NCI-H2107 (cell line): Measurements from ENCODE around the gene DMBX1.

Experiments
- DNase-seq: peaks from one replicate; lab custom pipeline; 2025; lab: John Stamatoyannopoulos, UW

Gene DMBX1

GRCh38 chr1:46483589-46483988 is 6.0 kb upstream of the DMBX1 start:
- no peak for DNase-seq

DNA sequence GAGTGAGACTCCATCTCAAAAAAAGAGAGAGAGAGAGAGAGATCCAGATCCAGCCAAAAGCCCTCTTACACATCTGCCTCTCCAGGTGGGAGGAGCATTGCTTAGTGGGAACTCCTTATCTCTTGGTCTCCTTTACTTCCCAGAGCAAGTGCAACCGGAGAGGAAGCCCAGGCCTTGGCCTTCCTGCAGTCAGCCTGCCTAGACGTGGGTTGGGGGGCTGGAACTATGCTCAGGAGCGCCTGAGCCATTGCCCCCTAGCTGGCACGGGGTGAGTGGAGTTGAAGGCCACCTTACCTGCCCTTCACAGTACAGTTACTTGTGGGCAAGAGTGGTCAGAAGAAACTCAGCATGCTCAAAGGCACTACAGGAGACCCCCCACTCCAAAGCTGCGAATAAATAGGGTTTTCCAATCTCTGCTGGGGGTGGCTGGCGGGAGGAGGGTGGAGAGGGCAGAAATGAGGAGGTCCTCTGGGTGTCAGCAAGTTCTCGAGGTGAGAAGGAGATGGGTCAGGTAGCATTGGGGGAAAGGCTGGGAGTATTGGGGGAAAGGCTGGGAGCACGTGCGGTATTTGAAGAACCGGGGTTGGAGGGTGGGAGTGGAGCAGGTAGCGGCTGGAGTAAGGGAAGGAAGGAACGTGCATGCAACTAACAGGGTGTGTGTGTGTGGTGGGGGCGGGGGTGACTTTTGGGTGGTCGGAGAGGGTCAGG is 4.7 kb upstream of the DMBX1 start:
- DNase-seq, result no peak

- DNase-seq, result no peak
Observed at GRCh38 chr1:46485564-46486431, 3.8 kb upstream of the DMBX1 start.

GRCh38 chr1:46486432-46487015 is 3.1 kb upstream of the DMBX1 start:
- DNase-seq, result no peak

DNA sequence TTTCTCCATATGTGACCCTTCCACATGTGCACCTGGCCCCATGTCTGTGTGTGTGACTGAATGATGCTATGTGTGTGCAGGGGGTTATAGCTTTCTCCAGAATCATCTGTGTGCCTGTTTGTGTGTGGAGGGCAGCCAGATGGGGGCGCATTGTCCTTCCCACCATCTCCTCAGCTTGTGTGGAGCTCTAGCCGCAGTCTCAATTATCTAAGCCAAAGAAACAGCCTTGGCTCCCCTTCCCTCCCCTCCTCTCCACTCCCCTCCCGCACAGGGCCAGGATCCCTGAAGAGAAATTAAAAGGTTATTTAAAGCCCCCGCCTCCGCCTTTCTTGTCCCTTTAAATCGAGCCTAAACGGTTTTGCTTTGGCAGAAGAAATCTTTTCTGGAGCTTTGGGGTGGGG is 1.8 kb upstream of the DMBX1 start:
- peak; percentile 33 for DNase-seq

DNA sequence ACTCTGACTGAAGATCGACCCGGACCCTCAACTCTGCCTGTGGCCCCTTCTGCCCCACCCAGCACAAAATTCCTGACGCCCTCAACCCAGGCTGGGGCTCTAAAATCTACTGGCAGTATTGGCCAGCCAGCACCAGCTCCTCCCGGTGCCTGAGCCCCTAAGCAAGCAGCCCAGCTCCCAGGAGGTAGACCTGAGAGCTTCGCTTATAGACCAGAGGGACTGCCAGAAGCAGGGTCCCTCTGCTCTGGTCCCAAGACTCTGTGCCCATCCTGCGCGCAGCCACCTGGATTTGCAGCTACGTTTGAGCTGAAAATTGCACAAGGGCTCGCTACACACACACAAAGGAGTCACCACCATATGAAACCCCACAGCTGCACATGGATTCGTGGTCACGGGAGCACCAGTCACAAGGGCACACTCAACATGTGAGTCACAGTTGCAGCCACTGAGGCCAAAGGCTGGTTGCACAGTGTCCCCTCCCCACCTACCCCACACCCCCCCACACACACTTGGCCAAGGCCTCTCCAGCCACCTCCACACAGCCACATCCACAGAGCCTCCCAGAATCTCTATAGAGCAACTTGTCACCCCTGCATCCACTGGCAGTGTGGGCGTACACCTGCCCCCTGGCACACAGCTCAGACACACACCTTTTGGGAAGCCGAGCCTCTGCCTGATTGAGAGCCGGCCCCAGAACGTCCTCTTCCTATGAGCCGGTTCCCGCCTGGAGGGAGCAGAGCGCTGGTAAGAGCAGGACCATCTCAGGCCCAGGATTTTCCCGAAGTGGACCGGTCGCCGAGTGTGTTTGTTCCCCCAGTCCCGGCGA is 1.1 kb upstream of the DMBX1 start:
- DNase-seq, result no peak

DNA sequence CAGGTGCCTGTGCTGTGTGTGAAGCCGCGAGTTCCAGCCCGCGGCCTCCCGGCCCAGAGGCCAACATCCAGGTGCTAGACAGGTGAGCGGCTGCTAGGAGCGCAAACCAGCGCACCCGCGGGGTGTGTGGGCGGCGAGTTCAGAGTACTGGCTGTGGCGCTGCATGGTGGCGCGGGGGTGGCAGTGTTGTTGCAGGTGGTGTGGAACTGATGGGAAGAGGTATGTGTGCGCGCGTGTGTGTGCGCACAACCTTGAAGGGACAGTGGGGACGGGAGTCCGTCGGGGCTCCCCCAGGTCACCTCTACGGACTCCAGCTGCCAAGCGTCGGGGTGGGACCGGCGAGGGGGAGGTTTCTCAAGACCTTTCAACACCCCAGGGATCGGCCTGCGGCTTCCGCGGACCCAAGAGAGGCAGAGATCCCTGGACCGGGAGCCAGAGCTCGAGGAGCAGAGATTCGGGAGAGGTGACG is 433 bp upstream of the DMBX1 start:
- DNase-seq, result no peak

- no peak for DNase-seq
Observed at GRCh38 chr1:46490406-46490655, 695 bp downstream of the DMBX1 start.

GRCh38 chr1:46490656-46491442 is 1.2 kb downstream of the DMBX1 start:
- no peak for DNase-seq

DNA sequence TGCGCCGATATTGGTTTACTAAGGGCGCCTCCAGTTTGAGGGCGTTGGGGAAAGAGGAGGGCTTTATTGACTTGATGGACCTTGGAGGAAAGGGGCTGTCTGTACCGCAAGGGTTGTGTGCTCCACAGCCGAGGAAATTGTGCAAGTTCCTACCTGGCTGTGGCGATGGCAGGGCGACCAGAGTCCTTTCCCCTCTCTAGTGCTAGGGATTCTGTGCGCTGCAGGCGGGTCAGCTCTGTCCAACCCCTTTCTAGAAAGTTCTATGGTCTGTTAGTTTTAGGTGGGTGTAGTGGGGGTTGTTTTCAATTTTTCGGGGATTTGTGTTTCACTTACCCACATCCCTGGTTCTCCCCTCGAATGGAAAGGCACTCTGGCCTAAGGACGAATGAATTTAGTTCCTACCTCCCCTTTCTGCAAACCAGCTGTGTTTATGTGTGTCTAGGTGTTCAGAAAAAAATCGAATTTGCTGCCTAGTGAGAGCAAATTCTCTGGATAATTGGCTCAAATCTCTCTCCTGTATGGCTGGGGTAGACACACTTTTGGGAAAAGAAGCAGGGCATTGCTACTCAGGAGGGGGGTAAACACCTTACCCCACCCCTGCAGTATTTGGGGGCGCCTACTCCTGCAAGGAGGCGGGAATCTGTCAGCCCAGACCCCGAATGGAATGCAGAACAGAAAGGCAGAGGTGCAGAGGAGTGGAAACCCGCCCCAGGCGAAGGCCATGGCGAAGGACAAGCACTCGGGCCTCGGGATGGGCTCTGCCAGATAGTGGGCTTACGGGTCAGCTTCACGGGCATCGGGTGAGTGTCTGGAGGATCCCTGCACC is 2.0 kb downstream of the DMBX1 start:
- no peak for DNase-seq

DNA sequence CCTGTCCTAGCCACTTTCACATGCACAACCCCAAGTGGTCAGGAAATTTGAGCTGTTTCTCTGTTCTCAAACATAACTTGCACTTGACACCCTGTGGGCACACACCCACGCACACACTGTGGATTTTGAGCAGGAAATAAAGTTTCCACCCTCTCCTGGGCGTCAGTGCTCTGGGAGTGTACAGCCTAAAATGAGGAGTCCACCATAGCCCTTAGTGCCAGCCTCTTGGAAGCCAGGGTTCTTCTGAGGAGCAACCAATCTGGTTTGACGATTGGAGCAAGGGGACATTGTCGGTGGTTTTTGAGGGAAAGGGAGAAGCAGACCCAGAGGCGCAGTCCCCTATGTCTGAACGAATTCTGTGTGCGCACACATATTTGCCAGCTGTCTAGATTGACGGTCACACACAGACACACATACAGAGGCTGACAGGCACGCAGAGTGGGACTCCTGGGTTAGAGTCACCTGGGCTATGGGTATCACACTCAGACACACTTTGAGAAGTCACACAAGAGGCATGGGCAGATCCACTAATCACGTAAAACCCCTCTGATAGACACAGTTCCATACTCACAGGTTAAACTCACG is 2.7 kb downstream of the DMBX1 start:
- no peak for DNase-seq

DNA sequence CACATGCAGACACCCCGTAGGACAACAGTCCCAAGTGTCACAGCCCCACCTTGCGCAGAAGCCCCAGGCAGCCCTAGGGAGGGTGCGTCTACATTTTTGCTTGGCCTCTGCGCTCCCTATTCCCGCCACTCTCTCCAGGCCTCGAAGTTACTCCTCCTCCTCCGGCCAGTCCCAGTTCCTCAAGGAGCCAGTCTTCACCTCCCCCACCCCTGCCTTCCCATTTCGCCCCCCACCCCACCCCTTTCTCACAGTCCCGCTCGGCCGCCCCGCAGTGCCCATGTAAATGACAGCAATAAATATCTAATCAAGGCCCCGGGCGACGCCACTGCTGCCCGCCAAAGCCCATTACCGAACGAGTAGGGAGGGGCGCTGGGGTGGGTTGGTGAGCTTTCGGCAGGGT is 3.2 kb downstream of the DMBX1 start:
- DNase-seq, result no peak

DNA sequence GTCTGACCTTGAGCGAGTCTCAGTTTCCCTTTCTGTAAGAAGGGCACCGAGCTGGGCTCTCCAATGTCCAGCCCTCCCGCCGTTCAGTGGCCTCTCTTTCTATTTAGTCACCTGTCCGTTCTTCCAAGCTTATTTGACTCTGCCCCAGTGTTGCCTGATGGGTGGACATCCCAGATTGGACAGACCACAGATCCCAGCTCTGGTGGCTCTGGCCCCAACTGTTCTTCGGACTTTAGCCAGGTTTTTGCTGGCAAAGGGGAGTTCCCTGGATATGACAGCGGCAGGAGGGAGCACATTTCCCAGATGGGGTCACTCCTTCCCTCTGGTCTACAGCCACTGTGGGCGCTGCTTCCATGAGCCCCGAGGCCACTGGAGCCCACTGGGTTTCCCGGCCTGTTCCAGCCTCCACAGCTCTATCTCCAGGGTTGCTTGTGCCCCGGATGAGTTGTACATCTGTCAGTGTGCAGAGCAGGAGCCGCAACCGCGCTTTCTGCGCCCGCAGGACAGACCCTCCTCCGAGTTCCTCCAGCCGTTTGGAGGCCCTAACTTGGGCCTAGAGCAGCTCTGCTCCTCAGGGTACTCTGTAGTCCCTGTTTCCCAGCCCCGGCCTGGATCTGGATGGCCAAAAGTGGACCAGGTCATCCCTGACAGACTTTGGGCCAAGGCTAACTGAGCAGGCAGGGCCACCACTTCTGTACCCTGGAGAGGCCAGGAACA is 3.8 kb downstream of the DMBX1 start:
- no peak for DNase-seq

DNA sequence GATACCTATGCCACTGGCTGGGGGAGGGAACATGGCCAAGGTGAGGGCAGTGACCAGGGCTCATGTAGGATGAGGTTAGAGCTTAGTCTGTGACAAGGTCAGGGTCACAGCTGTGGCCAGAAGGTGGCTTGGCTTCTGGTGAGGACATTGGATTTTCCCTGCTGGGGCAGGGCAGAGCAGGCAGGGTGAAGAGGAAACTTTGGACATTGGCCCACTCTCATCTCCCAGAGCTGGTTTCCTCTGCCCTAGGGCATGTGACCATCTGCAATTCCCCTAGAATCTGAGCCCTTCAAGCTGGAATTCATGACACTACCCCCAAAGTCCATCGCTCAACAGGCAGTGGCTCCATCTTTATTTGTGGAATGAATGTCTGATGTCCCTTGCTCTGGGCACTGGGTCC is 5.3 kb downstream of the DMBX1 start:
- DNase-seq, result no peak

DNA sequence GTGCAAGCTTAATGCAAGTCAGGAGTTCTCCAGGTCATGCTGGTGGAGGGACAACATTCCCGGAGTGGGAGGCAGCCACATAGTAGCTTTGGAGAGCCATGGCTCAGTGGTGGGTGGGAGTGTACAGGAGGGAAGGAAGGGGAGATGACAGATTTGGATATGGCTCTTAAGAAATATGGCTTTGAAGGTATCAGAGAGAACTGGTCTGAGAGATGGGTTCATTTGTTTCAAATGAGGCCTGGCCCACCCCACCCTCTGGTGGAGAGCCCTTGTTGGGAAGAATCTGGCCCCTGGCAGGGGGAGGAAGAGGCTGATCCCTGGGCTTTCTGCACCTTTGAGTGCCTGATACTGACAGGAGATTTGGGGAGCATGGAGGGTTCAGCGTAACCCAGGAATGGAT is 6.1 kb downstream of the DMBX1 start:
- no peak for DNase-seq

- DNase-seq, result no peak
Observed at GRCh38 chr1:46496505-46496904, 6.9 kb downstream of the DMBX1 start.

- DNase-seq, result no peak
Observed at GRCh38 chr1:46497020-46497419, 7.4 kb downstream of the DMBX1 start.

DNA sequence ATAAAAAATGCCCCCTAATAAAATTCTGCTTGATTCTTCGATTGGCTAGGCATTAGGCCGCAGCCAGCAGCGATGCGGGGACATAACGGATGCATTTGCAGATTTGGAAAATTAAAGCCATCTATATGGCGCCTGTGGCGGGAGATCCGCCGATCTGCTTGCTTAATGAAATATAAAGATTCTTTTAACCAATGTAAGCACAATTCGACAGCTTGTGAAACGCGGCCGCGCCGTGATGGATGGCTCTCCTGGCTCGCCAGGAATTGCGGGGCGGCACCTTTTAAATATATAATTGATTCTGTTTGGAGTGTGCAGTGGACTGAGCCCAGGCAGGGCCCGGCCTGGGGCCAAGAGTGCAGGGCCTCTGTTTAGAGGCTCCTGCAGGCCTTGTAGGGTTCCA is 8.0 kb downstream of the DMBX1 start:
- no peak for DNase-seq

DNA sequence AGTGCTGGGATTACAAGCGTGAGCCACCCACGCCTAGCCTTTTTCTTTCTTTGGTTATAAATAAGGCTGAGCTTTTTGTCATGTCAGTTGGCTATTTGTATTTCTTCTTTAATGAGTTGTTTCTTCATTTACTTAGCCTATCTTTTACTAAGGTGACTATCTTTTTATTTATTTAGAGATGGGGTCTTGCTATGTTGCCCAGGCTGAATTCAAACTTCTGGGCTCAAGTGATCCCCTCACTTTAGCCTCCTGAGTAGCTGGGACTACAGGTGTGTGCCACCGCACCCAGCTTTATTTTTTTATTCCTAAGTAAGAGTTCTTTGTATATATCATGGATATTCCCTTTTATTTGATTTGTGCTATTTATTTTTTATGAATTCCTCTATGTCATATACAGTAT is 11.9 kb downstream of the DMBX1 start:
- no peak for DNase-seq

DNA sequence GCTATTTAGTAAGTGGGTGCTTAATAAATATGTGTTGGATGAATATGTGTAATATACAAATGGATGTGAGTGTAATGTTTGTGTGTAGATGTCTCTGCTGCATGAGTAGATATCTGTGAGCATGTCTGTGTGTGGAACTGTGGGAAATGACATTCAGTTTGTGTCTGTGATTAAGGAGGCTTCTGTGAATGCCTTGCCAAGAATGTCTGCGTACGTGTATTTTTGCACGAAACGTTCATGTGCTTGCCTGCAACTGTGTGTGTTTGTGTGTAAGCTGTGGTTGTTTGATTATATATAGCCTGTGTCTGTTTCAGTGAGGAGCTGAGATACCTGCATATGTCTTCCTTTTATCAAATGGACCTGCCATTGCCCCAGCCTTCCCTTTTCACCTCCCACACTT is 13.8 kb downstream of the DMBX1 start:
- DNase-seq, result no peak
